NCI-H2107 (cell line): ENCODE results near the gene AFF2.

ENCODE experiments used
- DNase-seq: peaks from one replicate; lab custom pipeline; 2025; lab: John Stamatoyannopoulos, UW

Gene AFF2

DNA sequence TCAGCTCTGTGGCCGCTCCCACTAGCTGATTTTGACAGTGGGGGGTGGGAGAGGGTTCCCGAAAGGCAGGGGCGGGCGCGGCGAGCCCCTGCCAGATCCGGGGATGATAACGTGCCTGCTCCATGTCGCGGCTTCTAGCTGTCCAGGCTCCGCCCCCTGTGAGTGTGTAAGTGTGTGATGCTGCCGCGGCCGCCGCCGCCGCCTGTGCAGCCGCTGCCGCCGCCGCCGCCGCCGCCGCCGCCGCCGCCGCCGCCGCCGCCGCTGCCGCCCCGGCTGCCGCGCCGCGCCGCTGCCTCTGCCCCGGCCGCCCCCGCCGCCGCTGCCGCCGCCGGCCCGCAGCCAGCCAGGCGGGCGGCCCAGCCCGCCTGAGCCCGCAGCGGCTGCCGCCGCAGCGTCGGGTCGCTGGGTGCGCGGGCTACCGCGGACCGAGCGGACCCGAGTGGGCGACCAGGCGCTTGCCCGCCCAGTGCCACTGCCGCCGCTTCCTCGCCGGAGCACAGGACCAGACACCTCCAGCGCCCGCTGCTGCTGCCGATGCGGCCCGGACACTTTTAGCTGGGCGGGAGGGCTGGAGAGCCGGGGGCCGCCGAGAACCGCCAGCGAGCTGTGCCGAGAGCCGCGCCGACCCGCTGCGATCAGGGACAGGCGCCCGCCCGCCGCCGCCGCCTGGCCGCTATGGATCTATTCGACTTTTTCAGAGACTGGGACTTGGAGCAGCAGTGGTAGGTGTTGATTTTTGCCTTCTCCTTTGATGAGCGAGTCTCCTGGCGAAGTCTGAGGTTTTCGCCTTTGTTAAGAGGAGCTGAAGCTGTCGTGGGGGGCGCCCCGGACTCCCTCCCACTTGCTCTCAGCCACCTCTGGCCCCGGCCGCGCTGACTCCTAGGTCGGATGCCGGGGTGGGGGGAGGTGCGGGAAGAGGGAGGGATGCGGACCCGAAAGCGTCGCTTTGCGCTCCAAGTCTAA, at the start of gene AFF2:
TSS of gene AFF2 (plus strand) at position 195 of the 963 bp plus-strand sequence. CDS start at position 676, 481 bp downstream.
- no peak for DNase-seq

DNA sequence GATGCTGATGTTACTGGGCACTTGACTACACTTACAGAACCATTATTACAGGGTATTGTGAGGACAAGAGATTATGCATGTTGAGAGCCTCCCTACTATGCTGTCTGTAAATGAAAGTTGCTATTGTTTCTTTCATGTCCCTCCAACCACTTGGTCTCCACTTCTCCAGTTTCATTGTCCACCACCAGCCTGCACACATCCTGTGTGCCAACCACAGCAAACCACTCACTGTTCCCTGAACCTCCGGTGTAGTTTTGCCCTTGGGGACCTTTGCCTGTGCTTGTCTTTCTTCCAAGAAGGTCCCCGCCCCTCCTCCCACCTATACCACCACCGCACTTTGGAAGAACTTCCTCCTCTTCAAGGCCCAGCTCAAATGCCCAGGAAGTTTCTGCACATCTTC, 43.1 kb upstream of the AFF2 start:
- DNase-seq = no peak

DNA sequence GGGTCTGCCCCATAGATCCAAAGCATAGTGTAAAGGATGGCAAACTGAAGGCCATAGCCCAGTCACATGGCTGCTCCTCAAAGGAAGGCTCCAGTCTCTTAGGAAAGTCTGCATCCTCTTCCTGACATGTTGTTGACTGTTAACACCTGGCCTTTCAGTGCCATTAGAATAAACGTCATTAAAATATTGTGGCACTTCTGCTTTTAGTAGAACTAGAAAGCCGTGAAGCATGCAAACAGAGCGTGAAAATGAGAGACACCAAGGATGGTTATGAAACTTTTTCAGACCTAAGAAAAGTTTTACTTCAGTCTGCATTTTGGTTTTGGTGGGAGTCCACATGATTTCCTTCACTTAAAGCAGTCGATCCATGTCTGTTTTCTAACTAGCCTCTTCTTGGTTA, 41.1 kb upstream of the AFF2 start:
- DNase-seq = no peak

DNA sequence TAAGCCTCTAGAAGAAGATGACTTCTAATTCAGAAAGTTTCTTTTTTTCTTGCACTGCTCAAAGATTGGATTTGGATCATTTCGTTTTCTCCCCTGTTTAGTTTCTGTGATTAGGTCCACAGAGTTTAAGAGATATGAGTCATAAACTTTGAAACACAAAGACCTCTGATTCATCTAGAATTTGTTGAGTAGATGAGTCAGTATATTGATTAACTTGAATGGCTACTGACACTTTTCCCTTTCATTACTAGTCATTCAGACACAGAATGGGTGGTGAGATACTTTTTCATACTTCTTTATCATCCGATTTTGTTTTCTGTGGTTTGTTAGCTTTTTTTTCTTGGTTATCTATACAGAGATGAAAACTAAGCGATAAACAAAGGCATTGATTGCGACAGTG, 34.1 kb upstream of the AFF2 start:
- DNase-seq = no peak

DNA sequence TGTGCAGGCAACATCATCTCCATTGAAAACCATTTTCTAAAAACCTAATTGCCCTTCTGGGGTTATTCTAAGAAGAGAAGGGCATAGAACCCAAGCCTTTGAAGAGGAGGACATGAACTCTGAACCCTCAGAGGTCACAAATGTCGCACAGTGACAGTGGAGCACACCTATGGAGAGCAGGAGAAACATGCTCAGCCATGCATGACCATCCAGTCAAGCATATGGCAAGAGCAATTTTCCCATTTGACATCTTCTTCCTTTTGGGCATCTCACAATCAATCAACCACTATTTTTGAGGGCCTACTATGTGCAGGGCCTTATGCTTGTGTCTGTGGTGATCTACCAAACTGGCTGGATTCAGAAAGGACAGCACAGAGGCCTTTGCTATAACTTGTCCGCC, 30.1 kb upstream of the AFF2 start:
- DNase-seq = no peak

DNA sequence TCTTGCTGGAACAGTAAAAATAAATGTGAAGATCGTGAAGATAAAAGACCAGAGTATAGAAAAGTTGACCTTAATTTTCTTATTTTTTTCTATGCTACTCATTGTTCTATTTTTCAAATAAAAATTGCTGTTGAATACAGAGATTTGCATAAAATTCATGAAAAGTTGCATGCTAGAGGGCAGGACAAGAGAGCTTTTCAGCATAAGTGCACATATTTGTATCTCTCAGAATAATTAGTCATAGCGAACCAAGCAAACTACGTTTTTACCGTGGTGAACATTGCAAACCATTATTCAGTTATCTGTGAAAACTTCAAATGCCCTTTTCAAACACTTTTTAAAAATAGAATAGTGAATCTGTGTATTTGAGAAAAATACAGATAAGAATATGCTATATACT, 26.4 kb upstream of the AFF2 start:
- no peak for DNase-seq

DNA sequence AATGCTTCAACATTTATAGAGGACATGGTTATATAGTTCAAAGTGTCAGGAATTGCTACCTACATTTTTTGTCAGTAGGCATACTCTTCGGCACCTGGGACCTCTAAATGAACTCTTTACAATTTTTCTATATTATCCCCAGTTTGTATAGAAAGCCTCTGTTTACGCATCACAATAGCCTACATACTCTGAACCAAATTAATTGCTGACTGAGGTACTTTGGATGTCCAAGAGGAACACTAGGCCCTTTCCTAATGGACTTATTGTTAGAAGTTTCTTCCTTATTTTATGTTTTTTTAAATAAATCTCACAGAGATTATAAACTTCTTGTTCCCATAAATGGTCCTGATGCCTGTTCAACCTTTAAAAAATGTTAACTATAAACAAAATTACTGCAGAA, 8.4 kb upstream of the AFF2 start:
- DNase-seq = no peak

DNA sequence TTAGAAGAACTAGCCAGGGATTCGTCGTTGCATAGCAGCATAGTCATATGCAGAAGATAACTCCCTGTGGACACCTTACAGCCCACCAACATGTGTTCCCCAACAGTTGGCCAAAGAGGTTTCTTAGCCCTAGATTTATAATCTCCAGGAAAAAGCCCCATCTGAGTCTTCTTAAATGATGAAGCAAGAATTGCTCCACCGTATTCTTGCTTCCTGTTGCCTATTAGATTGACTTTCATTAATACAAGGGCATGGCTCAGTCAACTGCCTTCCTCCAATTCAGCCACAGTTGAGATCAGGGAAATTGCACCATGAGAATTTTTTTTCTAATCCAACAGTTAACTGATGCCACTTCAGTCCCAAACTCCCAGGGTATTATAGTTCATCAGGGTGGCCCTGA, 5.2 kb upstream of the AFF2 start:
- DNase-seq = no peak

DNA sequence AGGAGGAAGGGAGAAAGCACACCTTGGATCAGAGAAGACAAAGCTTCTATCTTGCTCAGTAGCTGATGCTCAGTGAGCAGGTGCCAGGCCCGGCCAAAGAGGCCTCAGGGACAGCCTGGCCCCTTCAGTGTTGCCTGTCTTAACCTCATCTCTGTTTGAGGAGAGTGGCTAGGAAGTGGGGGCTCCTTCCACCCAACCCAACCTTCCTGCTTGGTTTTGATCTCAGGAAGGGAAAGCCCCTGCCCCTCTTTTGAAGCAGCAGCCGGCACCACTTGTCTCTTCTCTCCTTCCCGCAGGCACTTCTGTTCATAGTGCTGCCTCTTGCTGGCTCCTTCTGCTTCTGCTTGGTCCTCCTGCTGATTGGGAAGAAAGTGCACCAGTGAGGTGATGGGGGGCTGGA, 2.4 kb upstream of the AFF2 start:
- DNase-seq = no peak

DNA sequence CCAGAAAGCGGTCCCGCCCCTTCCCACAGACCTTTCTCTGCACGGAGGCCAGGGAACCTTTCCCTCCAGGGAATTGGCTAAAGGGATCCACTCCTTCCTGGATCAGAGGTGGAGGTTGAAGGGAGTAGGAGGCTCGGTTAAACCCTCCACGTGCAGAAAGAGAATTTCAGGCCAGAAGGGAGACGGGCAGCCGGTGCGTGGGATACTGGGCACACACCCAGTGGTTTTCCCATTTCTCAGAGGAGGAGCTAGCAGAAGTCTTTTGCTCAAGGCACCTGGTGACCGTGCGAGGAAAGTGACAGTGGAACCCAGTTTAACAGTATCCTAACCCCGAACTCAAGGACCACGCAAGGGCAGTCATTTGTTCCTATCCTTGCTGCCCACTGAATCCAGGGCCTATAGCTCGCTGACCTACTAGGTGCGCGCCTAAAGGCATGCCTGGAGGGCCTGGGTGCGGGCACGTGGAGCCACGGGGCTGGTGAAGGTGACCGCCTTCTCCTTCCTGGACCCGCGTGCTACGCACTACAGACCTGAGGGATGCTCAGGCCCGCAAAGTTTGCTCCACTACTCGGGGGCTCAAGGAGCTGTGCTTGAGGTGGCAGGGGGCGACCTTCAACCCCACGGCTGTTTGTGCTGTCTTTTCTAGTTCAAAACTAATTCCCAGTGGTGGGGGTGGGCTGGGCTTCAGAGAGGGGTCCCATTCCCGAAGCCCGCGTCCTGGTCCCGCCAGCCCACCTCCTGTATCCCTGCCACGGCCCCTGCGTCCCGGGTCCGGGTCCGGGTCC, 587 bp upstream of the AFF2 start:
- DNase-seq = no peak

DNA sequence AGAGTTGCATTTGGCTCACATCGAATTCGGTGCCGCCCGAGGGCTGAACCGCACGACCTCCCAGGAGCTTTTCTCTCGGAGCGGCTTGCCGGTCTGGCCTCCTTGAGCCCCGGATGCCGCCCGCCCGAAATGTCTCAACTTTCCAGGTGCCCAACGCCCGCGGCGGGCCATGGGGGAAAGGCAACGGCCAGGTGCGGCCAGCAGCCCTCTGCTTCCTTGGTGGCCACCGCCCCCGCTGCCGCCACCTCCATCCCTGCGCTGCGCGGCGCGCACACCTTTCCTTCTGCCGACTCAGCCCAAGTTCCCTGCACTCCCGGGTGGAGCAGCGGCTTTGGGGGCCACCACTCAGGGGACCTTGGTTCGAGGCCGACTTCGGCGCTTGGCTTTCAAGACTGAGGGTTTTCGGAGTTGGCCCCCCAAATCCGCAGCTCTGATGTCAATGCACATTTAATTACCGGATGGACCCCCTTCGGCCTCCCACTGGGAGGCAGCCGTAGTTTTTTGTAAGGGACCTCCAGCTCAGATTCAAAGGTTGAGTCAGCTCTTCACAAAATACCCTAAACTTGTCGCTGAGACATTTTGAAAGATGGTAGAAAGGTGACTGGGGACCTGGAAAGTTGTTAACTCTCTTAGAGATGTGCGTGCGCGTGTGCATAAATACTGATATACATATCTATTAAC, 1.1 kb downstream of the AFF2 start:
- DNase-seq = no peak

DNA sequence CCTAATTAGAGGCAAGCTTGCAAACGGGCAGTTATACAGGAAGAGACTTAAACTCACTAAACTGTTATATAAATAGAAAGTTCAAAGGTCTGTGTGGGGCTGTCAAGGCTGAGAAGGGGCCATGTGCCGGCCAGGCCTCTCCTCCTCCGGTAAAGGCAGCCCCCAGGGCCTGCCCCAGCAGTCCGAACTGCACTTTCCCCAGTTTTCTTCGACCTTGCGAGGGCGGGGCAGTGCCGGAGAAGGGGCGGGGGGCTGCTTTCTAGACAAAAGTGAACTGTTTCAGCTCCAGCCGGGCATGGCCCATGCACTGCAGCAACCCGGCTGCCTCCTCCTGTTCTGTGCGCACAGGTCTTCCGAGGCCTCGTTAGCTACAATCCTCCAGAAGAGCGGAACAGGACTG, 4.1 kb downstream of the AFF2 start:
- no peak for DNase-seq

DNA sequence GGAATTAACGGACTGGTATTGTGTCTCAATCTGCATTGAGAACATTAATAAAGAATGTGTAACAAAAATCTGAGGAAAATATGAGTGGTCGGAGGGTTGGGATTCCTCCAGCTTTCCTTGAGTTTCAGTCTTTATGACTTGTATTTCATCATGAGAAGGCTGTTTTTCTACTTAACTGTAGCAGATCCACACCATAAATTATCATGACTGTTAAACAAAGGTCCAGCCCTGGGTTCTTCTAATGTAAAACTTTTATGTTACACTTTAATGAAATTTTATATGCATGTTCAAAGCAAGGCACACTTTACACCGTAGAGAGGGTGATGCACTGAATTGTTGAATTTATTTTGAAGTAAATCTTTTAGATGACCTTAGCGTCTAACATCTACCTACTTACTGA, 7.0 kb downstream of the AFF2 start:
- no peak for DNase-seq

DNA sequence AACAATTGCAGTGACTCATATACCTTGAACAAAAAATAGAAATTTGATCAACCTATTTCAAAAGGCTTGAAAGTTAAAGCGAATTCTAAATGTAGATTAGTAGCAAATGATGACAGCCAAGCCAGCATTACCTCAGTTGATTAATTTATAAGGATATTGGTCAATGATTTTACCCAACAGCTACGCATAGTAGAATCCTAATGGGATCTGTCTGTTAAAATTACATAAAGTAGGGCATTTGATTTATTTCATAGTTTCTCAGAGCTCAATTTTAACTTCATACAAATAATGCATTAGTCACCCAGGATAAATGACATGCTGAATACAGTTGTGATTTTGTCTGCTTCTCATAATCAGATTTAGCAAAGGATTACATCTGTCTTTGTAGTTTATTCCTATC, 12.0 kb downstream of the AFF2 start:
- DNase-seq = no peak

DNA sequence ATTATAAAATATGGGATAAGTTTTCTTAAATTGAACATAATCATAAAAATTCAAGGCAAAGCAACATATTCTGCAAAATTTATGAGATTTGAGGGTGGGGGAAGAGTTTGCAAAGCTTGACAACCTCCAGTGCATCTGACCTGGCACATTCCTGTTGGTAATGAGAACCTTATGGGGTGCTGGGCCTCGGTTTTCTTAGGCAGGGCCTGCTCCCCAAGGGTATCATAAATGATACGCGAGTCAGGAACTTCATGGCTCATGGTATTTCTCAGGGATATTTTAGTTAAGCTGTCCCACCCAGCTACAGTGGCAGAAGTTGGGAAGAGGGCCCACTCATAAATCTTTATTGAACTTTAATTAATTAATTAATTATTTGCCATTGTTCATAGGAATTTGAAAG, 13.2 kb downstream of the AFF2 start:
- no peak for DNase-seq

DNA sequence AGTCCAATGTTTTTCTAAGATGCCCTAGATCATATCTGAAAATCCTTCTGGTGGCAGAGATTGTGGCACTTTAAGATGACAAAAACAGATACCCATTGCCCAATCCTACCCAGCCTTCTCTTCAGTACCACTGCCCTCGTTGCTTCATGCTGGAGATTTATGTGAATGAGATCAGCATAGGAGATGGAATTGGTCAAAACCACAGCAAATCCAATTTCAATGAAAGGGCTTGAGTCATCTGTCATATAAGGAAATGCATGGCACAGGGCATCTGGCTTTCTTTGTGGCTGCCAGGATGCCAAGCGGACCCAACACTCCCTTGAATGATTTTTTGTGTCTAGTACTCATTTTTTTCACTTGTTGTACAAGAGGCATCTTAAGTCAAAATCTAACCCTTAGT, 16.8 kb downstream of the AFF2 start:
- no peak for DNase-seq

DNA sequence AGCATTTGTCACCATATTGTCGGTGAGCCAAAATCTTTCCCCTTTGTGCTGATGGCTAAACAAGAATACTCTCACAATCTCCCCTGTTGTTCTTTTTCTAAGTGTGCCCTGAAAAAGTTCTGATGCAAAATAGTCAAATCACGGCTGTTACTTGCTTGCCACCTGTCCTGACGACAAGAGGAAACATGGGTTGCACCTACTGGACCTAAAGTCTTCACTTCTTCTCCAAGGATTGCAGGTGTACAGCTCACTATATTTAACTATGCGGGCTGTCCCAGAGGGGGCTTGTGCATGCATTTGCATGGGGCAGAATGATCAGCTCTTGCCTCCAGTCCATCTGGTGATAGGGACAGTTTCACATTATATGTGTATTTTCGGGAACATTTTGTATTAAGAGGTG, 21.6 kb downstream of the AFF2 start:
- no peak for DNase-seq

DNA sequence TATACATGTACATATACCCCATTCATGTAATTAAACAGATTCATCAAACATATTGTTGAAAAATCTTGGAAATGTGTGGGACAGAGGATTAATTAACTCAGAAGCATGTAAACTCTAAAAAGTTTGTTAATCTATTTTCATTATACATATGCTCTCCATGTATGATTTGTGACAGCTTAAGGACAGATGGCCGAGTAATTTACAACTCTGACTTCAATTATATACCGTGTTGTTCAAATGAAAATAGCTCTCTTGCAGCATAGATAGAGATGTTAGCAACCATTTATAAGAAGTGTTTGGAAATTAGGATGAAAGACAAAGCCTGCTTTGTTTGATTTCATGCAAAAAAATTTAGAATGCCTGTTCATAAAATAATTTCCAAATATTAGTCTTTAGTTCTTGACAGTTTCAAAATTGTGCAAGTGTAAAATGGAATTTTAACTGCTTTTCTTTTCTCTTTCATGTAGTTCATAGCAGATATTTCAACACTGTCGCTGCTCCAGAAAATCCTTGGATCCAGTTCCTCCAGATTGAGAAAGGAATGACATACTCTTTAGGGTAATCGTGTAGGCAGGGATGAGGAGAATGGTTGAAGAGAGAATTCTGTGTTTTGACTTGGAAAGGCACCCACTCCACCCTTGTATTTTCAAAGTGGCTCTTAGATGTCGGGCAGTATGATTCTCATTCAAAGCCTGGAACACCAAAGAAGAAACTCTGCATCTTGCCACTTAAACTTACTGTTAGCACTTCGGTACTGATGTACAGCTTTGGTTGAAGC, 23.1 kb downstream of the AFF2 start:
- no peak for DNase-seq

DNA sequence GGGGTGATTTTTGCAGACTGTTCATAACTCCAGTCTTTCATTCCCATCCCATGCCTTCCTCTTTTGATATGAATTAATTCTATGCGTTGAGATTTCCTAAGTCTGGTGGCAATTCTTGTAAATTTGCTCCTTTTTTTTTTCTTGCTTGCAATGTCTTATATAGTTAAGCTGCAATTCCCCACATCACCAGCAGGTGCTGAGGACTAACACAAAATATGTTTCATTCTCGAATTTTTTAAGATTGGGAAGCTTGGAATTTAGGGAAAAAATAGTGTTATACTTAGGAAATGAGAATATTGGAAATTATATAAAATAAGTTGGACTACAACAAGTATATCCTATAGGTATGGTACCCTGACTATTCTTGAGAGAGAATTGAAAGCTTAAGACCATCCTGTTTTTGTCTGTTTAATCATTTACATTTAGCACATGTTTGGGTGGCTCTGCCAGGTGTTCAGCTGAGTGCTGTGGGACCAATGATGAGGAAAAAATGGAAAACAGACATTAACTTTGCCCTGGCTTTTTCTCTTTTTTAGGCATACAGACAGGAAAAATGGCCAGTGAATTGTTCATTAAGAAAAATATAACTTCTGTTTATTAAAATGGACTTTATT, 30.2 kb downstream of the AFF2 start:
- no peak for DNase-seq

DNA sequence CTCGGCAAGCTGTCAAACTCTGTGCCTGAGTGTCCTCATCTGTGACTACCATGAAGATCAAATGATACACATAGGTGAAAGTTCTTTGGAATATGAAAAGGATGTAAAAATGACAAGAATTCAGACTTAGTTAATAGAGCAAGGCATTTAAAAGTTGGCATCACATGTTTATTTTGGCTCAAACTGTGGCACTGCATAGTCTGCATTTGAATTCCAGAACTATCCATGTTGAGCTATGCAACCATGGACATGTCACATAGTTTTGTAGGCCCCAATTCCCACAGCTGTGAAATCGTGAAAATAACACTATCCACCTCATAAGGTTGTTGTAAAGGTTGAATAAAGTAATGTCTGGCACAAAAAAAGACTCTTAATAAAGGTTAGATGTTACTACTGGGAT, 33.9 kb downstream of the AFF2 start:
- DNase-seq = no peak

DNA sequence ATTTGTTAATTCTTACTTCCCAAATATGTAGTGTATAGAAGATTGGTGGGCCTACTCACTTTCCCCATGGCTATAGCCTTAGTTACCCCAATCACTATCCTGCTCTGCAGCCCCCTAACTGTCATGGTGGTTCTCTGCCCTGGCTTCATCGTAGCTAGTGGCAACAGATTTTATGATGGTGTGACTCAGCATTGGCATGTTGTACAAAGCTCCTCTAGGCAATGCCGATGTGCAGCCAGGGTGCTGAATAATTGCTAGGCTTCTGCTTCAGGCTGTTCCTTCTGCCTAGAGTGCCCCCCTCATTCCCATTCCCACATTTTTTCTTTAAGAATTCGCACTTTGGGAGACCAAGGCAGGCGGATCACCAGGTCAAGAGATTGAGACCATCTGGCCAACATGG, 35.2 kb downstream of the AFF2 start:
- no peak for DNase-seq
